Measurements from ENCODE around the gene SRGAP1.
"Not testable (repeated sequence)": the region's sequence is repeated elsewhere in the genome, so short reads cannot be mapped to it uniquely, and the experiment has no call there.

SRGAP1 gene

GRCh38 chr12:63820427-63820826 lies 24.1 kb upstream of the SRGAP1 start:
- no peak overlapping the region for H3K4me3 Mint-ChIP-seq
- peaks cover 8 to 11% of the 10 kb centered on the region in 2 donors for H3K9me3 Mint-ChIP-seq
- H3K27me3 Mint-ChIP-seq = peaks cover 36 to 53% of the 10 kb centered on the region in 2 donors
- DNase-seq = no peak
- no peak for ATAC-seq (replicated peaks)
- peaks cover 4 to 6% of the 10 kb centered on the region in 2 donors for H3K36me3 Mint-ChIP-seq
- H3K27ac Mint-ChIP-seq = no peak overlapping the region
- peaks cover 8 to 14% of the 10 kb centered on the region in 2 donors for H3K4me1 Mint-ChIP-seq

GRCh38 chr12:63821781-63822251 lies 22.7 kb upstream of the SRGAP1 start:
- Mint-ChIP-seq H3K4me3 (peak overlapping the region; percentile 84 to 89), H3K27me3 (peaks cover 29 to 47% of the 10 kb centered on the region in 2 donors), H3K4me1 (peaks cover 7 to 8% of the 10 kb centered on the region in 2 donors), H3K27ac (peak overlapping the region; percentile 90), H3K9me3 (peaks cover 8 to 11% of the 10 kb centered on the region in 2 donors), H3K36me3 (peaks cover 4 to 6% of the 10 kb centered on the region in 2 donors)
- ATAC-seq (replicated peaks) = peak; percentile 61 to 67
- DNase-seq = peak; percentile 20

DNA sequence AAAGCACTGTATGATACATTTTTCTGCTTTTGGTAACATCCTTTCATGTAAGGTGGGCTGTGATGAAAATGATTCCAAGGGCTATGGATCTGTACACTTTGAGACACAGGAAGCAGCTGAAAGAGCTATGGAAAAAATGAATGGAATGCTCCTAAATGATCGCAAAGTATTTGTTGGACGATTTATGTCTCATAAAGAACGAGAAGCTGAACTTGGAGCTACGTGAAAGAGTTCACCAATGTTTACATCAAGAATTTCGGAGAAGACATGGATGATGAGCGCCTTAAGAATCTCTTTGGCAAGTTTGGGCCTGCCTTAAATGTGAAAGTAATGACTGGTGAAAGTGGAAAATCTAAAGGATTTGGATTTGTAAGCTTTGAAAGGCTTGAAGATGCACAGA lies 22.1 kb upstream of the SRGAP1 start:
- Mint-ChIP-seq H3K36me3 (peaks cover 4 to 6% of the 10 kb centered on the region in 2 donors), H3K4me1 (peaks cover 7 to 8% of the 10 kb centered on the region in 2 donors), H3K4me3 (peak overlapping the region in 1 of 2 donors; percentile 89), H3K9me3 (peaks cover 8 to 11% of the 10 kb centered on the region in 2 donors), H3K27ac (no peak overlapping the region), H3K27me3 (peaks cover 29 to 47% of the 10 kb centered on the region in 2 donors)
- ATAC-seq (replicated peaks) = no peak
- no peak for DNase-seq

- H3K4me1 Mint-ChIP-seq = peaks cover 7 to 8% of the 10 kb centered on the region in 2 donors
- ATAC-seq (replicated peaks) = no peak
Observed at GRCh38 chr12:63823040-63823439, 21.5 kb upstream of the SRGAP1 start.

DNA sequence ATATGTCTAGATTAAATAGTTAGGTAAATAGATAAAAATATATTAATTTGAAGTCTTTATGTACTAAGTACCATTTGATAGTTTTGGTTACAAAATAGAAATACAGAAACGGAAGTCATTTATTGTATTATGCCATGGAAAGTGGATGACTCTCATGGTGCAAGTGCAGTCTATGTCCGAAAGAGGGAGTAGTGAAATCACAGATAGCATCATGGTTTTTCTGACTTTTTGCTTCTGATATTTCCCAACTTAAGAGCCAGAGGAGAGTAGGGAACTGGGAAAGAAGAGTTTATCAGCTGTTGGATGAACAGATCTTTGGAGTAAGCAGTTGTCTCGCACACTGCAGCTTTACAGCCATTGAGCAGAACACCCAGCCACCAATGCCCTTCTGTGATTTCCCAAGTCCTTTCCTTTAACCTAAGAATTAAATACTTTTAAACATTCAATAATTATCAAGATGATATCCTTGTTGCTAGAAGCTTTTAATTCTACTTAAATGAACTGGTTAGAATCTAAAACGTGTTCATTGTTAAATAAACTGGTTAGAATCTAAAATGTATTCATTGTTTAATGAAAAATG lies 18.4 kb upstream of the SRGAP1 start:
- Mint-ChIP-seq H3K27me3 (peaks cover 28 to 37% of the 10 kb centered on the region in 2 donors), H3K9me3 (peaks cover 8 to 10% of the 10 kb centered on the region in 2 donors), H3K4me1 (peaks cover 7 to 8% of the 10 kb centered on the region in 2 donors), H3K4me3 (no peak overlapping the region), H3K36me3 (peaks cover 7 to 10% of the 10 kb centered on the region in 2 donors), H3K27ac (no peak overlapping the region)
- ATAC-seq (replicated peaks) = no peak
- no peak for DNase-seq

More at GRCh38 chr12:63823040-63823439, 21.5 kb upstream of the SRGAP1 start:
- H3K9me3 Mint-ChIP-seq = peaks cover 8 to 11% of the 10 kb centered on the region in 2 donors
- peaks cover 4 to 6% of the 10 kb centered on the region in 2 donors for H3K36me3 Mint-ChIP-seq
- peaks cover 29 to 47% of the 10 kb centered on the region in 2 donors for H3K27me3 Mint-ChIP-seq
- no peak for DNase-seq
- H3K4me3 Mint-ChIP-seq = no peak overlapping the region
- H3K27ac Mint-ChIP-seq = no peak overlapping the region

- Mint-ChIP-seq H3K9me3 (peaks cover 4 to 10% of the 10 kb centered on the region in 2 donors), H3K4me3 (no peak overlapping the region), H3K27me3 (peaks cover 24 to 25% of the 10 kb centered on the region in 2 donors), H3K36me3 (peaks cover 4% of the 10 kb centered on the region in 2 donors), H3K4me1 (no peaks in the 10 kb centered on the region), H3K27ac (no peak overlapping the region)
- ATAC-seq (replicated peaks) = no peak
- DNase-seq = no peak
Observed at GRCh38 chr12:63828867-63829266, 15.6 kb upstream of the SRGAP1 start.

GRCh38 chr12:63836046-63836445 lies 8.5 kb upstream of the SRGAP1 start:
- Mint-ChIP-seq H3K9me3 (no peaks in the 10 kb centered on the region), H3K4me3 (no peak overlapping the region), H3K36me3 (no peaks in the 10 kb centered on the region), H3K27me3 (peaks cover 13 to 30% of the 10 kb centered on the region in 2 donors), H3K4me1 (no peaks in the 10 kb centered on the region), H3K27ac (no peak overlapping the region)
- ATAC-seq (replicated peaks) (no peak), DNase-seq (no peak)

GRCh38 chr12:63836936-63837335 lies 7.6 kb upstream of the SRGAP1 start:
- H3K9me3 Mint-ChIP-seq = no peaks in the 10 kb centered on the region
- H3K36me3 Mint-ChIP-seq = no peaks in the 10 kb centered on the region
- no peak overlapping the region for H3K4me3 Mint-ChIP-seq
- H3K4me1 Mint-ChIP-seq = no peaks in the 10 kb centered on the region
- DNase-seq (no peak), ATAC-seq (replicated peaks) (no peak)
- peaks cover 5 to 21% of the 10 kb centered on the region in 2 donors for H3K27me3 Mint-ChIP-seq
- H3K27ac Mint-ChIP-seq = no peak overlapping the region

GRCh38 chr12:63838411-63838810 lies 6.1 kb upstream of the SRGAP1 start:
- no peak for DNase-seq
- no peak for ATAC-seq (replicated peaks)
- Mint-ChIP-seq H3K4me3 (no peak overlapping the region), H3K9me3 (no peaks in the 10 kb centered on the region), H3K27ac (no peak overlapping the region), H3K27me3 (peaks cover 5 to 26% of the 10 kb centered on the region in 2 donors), H3K4me1 (peaks cover 0 to 3% of the 10 kb centered on the region in 2 donors), H3K36me3 (no peaks in the 10 kb centered on the region)

GRCh38 chr12:63841011-63841410 lies 3.5 kb upstream of the SRGAP1 start:
- no peak overlapping the region for H3K27ac Mint-ChIP-seq
- ATAC-seq (replicated peaks) = no peak
- H3K27me3 Mint-ChIP-seq = peaks cover 16 to 43% of the 10 kb centered on the region in 2 donors
- no peaks in the 10 kb centered on the region for H3K9me3 Mint-ChIP-seq
- H3K4me3 Mint-ChIP-seq = no peak overlapping the region
- no peaks in the 10 kb centered on the region for H3K36me3 Mint-ChIP-seq
- H3K4me1 Mint-ChIP-seq = peaks cover 8% of the 10 kb centered on the region in 2 donors
- DNase-seq = no peak

DNA sequence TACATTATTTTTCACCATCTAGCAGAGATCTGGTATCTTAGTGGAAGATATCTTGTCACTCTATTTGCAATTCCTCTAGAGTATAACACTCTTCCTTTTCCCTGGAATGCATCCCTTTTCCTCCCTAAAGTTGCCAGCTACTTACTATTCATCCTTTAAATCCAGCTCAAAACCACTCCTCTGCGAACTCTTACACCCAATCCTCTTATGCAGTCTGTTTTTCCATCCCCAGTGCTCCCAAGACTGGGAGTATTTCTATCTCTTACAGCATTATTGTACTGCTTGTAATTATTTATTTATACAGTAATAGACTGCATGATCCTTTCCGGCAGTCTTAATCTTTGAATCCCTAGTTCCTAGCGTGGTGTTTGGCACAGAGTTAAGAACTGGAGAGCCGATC lies 2.9 kb upstream of the SRGAP1 start:
- no peaks in the 10 kb centered on the region for H3K9me3 Mint-ChIP-seq
- no peaks in the 10 kb centered on the region for H3K36me3 Mint-ChIP-seq
- no peak overlapping the region for H3K27ac Mint-ChIP-seq
- H3K4me1 Mint-ChIP-seq = peaks cover 8% of the 10 kb centered on the region in 2 donors
- ATAC-seq (replicated peaks) (no peak), DNase-seq (no peak)
- peaks cover 18 to 46% of the 10 kb centered on the region in 2 donors for H3K27me3 Mint-ChIP-seq
- no peak overlapping the region for H3K4me3 Mint-ChIP-seq

GRCh38 chr12:63842750-63843149 lies 1.8 kb upstream of the SRGAP1 start:
- not testable (repeated sequence) for H3K4me1 Mint-ChIP-seq; ATAC-seq (replicated peaks); H3K36me3 Mint-ChIP-seq; H3K27ac Mint-ChIP-seq; DNase-seq; H3K9me3 Mint-ChIP-seq
- H3K4me3 Mint-ChIP-seq = peak overlapping the region; percentile 42 to 65
- H3K27me3 Mint-ChIP-seq = peaks cover 21 to 47% of the 10 kb centered on the region in 2 donors

DNA sequence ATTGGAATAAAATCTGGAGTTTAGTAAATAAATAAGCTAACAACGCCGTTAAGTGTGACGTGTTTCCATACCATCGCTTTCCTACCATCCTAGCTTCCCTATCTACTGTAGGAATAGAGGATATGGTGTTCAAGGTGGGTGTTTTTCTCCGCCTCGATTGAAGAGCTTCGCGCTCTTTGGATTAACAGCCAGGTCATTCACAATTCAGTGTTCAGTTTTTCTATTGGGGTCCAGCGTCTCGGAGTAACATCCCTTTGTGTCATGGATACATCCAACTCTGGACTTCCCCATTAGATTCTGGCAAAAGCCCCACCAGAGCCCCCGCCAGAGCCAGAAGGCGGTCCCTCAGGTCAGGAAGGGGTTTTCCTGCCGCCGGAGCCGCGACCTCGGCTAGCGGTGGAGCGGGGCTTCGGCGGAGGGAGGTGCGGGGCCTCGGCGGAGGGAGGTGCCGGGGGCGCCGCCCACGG lies 1.2 kb upstream of the SRGAP1 start:
- DNase-seq (no peak), ATAC-seq (replicated peaks) (no peak)
- Mint-ChIP-seq H3K4me3 (peak overlapping the region; percentile 65 to 90), H3K27me3 (peaks cover 21 to 45% of the 10 kb centered on the region in 2 donors), H3K4me1 (peaks cover 8% of the 10 kb centered on the region in 2 donors), H3K9me3 (no peaks in the 10 kb centered on the region), H3K36me3 (no peaks in the 10 kb centered on the region), H3K27ac (peak overlapping the region; percentile 9)

DNA sequence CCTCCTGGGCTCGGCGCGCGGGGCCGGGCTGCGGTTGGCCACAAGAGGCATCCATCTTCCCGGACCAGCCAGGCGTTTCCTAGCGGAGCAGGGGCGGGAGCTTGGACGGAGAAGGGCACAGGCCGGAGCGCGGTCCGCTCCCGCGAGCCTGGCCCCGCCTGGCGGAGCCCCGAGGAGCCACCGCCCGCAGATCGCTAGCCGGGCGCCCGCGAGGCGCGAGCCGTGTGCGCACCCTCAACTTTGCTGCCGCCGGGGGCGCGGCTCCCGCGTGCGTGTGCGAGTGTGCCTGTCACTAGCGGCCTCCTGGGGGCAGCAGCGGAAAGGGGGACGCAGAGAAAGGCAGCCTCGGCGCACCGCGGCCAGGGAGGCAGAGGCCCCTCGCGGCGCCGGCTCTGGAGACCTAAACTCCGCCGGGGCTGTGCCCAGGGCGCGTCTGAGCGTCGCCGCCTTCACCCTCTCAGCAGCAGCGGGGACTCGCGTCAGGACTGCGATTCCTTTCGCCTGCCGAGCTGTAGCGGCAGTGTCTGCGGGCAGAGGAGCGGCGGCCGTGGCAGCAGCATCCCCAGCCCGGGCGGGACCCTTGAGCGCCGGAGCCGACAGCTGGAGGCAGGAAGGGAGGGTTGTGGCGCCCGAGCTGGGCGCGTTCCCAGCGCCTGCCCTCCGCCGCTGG lies 644 bp upstream of the SRGAP1 start:
- H3K4me3 Mint-ChIP-seq = peak overlapping the region; percentile 65 to 90
- H3K27me3 Mint-ChIP-seq = peaks cover 21 to 49% of the 10 kb centered on the region in 2 donors
- H3K4me1 Mint-ChIP-seq = peaks cover 8% of the 10 kb centered on the region in 2 donors
- peak; percentile 74 for DNase-seq
- peak overlapping the region; percentile 56 for H3K27ac Mint-ChIP-seq
- peak; percentile 93 to 95 for ATAC-seq (replicated peaks)
- no peaks in the 10 kb centered on the region for H3K36me3 Mint-ChIP-seq
- H3K9me3 Mint-ChIP-seq = no peaks in the 10 kb centered on the region

- peaks cover 16 to 43% of the 10 kb centered on the region in 2 donors for H3K27me3 Mint-ChIP-seq
- no peak overlapping the region for H3K27ac Mint-ChIP-seq
- no peak overlapping the region for H3K4me3 Mint-ChIP-seq
- no peaks in the 10 kb centered on the region for H3K36me3 Mint-ChIP-seq
- no peak for DNase-seq
- H3K9me3 Mint-ChIP-seq = no peaks in the 10 kb centered on the region
- H3K4me1 Mint-ChIP-seq = peaks cover 8% of the 10 kb centered on the region in 2 donors
- no peak for ATAC-seq (replicated peaks)
Observed at GRCh38 chr12:63845726-63846125, 1.2 kb downstream of the SRGAP1 start.
